CD4-positive, alpha-beta memory T cell (primary cell): ENCODE results near the gene KIAA0319L. TPM values are rescaled to one million over a fixed set of nuclear protein-coding genes. Genes with fewer than 3 reads are reported as not detected.

Source experiments
- CTCF ChIA-PET: fragments of 350-600 bp; sonication (Branson Sonifier 250); formaldehyde crosslinking; loops from one replicate; lab custom pipeline; 2021; ENCODE audit warnings: inconsistent platforms; ENCODE audit not compliant: partially characterized antibody; lab: Charles Lee
- POLR2A ChIA-PET: fragments of 350-600 bp; sonication (Branson Sonifier 250); formaldehyde crosslinking; loops from one replicate; lab custom pipeline; 2021; ENCODE audit not compliant: partially characterized antibody; lab: Charles Lee
- DNase-seq, 5 donors: peaks; one replicate each; pipeline versions ENCODE4 v3.0.0 to v3.0.0-alpha.2; 2020 to 2022; ENCODE audit warnings: mixed read lengths in 1 of 5
- H3K27ac ChIP-seq: one replicate; pipeline ENCODE4 v1.7.0; 2013; ENCODE audit warnings: low read depth, low read length
- H3K27me3 ChIP-seq: 2 replicates; pipeline ENCODE4 v1.7.0; 2013; ENCODE audit warnings: mild to moderate bottlenecking, low read length, moderate library complexity; ENCODE audit not compliant: insufficient read depth
- H3K36me3 ChIP-seq: 2 replicates; pipeline ENCODE4 v1.7.0; 2013; ENCODE audit warnings: mild to moderate bottlenecking, low read length, moderate library complexity; ENCODE audit not compliant: insufficient read depth
- H3K4me1 ChIP-seq: 2 replicates; pipeline ENCODE4 v1.7.0; 2013; ENCODE audit warnings: mild to moderate bottlenecking, low read length, moderate library complexity; ENCODE audit not compliant: insufficient read depth
- H3K4me3 ChIP-seq, 2 donors: one replicate each; pipeline ENCODE4 v1.7.0; 2013; ENCODE audit warnings: low read length in 2 of 2, mild to moderate bottlenecking in 1 of 2
- H3K9me3 ChIP-seq, 2 donors: one replicate each; pipeline ENCODE4 v1.7.0; 2013; ENCODE audit warnings: low read length in 2 of 2, control low read depth in 1 of 2; ENCODE audit not compliant: control insufficient read depth in 1 of 2
- H3K27ac Mint-ChIP-seq, 7 donors: one replicate each; pipeline ENCODE4 v1.8.0; 2020 to 2021; ENCODE audit warnings: mixed read lengths in 7 of 7, mild to moderate bottlenecking in 6 of 7, inconsistent platforms in 3 of 7, moderate library complexity in 3 of 7
- H3K27me3 Mint-ChIP-seq, 2 donors: one replicate each; pipeline ENCODE4 v1.8.0; 2020 to 2021; ENCODE audit warnings: mixed read lengths in 2 of 2
- H3K36me3 Mint-ChIP-seq, 2 donors: one replicate each; pipeline ENCODE4 v1.8.0; 2020 to 2021; ENCODE audit warnings: mixed read lengths in 2 of 2, inconsistent platforms in 1 of 2, mild to moderate bottlenecking in 1 of 2
- H3K4me1 Mint-ChIP-seq, 4 donors: one replicate each; pipeline ENCODE4 v1.8.0; 2020 to 2021; ENCODE audit warnings: mixed read lengths in 4 of 4, mild to moderate bottlenecking in 1 of 4
- H3K4me3 Mint-ChIP-seq, 8 donors: one replicate each; pipeline ENCODE4 v1.8.0; 2020 to 2021; ENCODE audit warnings: mixed read lengths in 8 of 8, mild to moderate bottlenecking in 7 of 8, moderate library complexity in 6 of 8, inconsistent platforms in 3 of 8
- H3K9me3 Mint-ChIP-seq, 8 donors: one replicate each; pipeline ENCODE4 v1.8.0; 2020 to 2021; ENCODE audit warnings: mixed read lengths in 8 of 8, mild to moderate bottlenecking in 5 of 8, inconsistent platforms in 3 of 8, moderate library complexity in 1 of 8
- intact Hi-C: fragments of 100-400 bp; cut with micrococcal nuclease; formaldehyde crosslinking; loops from one replicate; pipeline ENCODE4 v1.15.1; 2023
- polyA plus RNA-seq, 2 donors: library from polyadenylated mRNA; unstranded; fragments of 300-500 nt; fragmentation: Illumina TruSeq; gene quantifications; one replicate each; pipeline ENCODE4 v1.2.3, GENCODE V29; 2021
- total RNA-seq, 2 experiments: library from RNA; stranded (reverse); gene quantifications; one replicate each; pipeline ENCODE4 v1.2.3, GENCODE V29; 2021

Gene KIAA0319L
- total and polyA plus RNA-seq, 4 experiments from 2014 or later = 12.7 to 82.9 (median 54.3) TPM

DNA sequence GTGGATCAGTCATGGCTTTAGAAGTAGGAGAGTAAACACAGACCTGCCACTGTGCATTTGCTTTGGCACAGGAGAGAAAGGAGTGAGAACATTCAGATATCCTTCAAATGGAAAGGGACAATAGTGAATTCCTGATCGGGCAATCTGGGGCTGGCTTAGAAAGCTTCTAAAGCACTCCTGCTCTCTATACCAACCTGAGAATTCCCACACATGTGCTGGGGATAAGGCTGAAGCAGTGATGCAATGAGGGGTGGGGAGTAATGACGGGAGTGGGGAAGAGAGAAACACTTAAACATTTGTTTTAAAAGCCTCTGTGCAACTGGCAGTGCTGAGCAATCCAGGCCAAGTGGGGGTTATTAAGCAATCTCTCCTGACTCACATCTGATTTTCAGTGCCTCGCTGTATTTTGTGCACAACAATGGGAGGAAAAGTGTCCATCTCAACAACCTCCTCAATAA, 108.8 kb downstream of the KIAA0319L start:
- H3K36me3 ChIP-seq = peaks cover 61% of the 10 kb centered on the region
- H3K27ac ChIP-seq = no peak overlapping the region
- H3K4me3 ChIP-seq = no peak overlapping the region
- Mint-ChIP-seq H3K27ac (no peak overlapping the region), H3K36me3 (peaks cover 27 to 32% of the 10 kb centered on the region in 2 donors), H3K9me3 (no peaks in the 10 kb centered on the region), H3K4me3 (no peak overlapping the region), H3K27me3 (no peaks in the 10 kb centered on the region), H3K4me1 (peaks cover 22 to 29% (median 26%) of the 10 kb centered on the region in 4 donors)
- POLR2A ChIA-PET = interaction anchor here (1.6 to 6.7 kb wide), 2 partner anchors 58 to 109 kb away, joined by 3 to 51 read pairs; partner anchors contain the start of gene NCDN
- no peaks in the 10 kb centered on the region for H3K9me3 ChIP-seq
- intact Hi-C loops = no loop called here
- peaks cover 23% of the 10 kb centered on the region for H3K4me1 ChIP-seq
- DNase-seq = no peak
- H3K27me3 ChIP-seq = no peaks in the 10 kb centered on the region
- CTCF ChIA-PET = interaction anchor here (0.6 to 14.3 kb wide), 8 partner anchors 8 to 331 kb away, joined by 3 to 274 read pairs (median 47); no protein-coding TSS in a partner anchor

DNA sequence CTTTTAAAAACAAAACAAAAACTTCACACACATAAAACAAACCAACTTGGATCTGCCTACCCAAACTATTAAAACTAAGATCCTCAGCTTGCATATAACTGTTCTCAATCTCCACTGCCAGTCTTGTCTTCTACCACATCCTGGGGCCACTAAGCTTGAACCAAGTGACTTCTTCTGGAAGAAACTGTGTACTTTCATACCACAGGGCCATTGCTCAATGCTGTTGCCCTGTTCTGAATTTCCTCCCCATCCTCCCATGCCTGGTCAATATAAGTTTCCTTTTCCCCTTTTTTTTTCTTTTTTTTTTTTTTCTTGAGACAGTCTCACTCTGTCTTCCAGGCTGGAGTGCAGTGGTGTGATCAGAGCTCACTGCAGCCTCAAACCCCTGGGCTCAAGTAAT, 109.9 kb downstream of the KIAA0319L start:
- no peaks in the 10 kb centered on the region for H3K27me3 Mint-ChIP-seq
- Histone ChIP-seq H3K27me3 (no peaks in the 10 kb centered on the region), H3K4me1 (peaks cover 13% of the 10 kb centered on the region), H3K27ac (no peak overlapping the region), H3K4me3 (no peak overlapping the region), H3K36me3 (peaks cover 62% of the 10 kb centered on the region), H3K9me3 (no peaks in the 10 kb centered on the region)
- H3K36me3 Mint-ChIP-seq = peaks cover 35 to 40% of the 10 kb centered on the region in 2 donors
- CTCF ChIA-PET = interaction anchor here (1.2 to 14.3 kb wide), 2 partner anchors 66 to 119 kb away, joined by 3 to 274 read pairs; no protein-coding TSS in a partner anchor
- no peaks in the 10 kb centered on the region for H3K9me3 Mint-ChIP-seq
- peaks cover 15 to 26% (median 18%) of the 10 kb centered on the region in 4 donors for H3K4me1 Mint-ChIP-seq
- H3K27ac Mint-ChIP-seq = no peak overlapping the region
- no peak overlapping the region for H3K4me3 Mint-ChIP-seq
- no peak for DNase-seq
- intact Hi-C loops = no loop called here
- POLR2A ChIA-PET = interaction anchor here (1.2 kb wide), 1 partner anchor 118 kb away, joined by 3 read pairs; no protein-coding TSS in a partner anchor

DNA sequence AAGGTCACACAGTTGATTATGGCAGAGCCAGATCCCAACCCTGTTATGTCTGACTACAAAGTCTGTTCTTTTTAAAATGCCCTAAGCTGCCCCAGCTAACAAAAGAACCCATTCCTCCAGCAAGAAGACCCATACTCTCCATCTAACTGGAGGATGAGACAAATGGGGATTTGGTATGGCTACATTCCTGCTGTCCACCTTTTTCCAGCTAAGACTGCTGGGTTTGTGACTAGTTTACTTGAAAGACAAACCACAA, 112.8 kb downstream of the KIAA0319L start:
- H3K36me3 Mint-ChIP-seq = peaks cover 35 to 48% of the 10 kb centered on the region in 2 donors
- peak overlapping the region in 1 of 7 donors; percentile 8 for H3K27ac Mint-ChIP-seq
- ChIA-PET POLR2A (interaction anchor here (1.5 kb wide), 1 partner anchor 113 kb away, joined by 5 read pairs; the partner anchor contains the start of genes KIAA0319L and NCDN), CTCF (interaction anchor here (1.2 to 14.3 kb wide), 3 partner anchors 9 to 283 kb away, joined by 3 to 274 read pairs (median 4); no protein-coding TSS in a partner anchor)
- H3K4me1 Mint-ChIP-seq = peaks cover 0 to 11% (median 5%) of the 10 kb centered on the region in 4 donors
- Histone ChIP-seq H3K36me3 (peaks cover 79% of the 10 kb centered on the region), H3K27ac (no peak overlapping the region), H3K27me3 (no peaks in the 10 kb centered on the region), H3K4me3 (no peak overlapping the region), H3K9me3 (no peaks in the 10 kb centered on the region), H3K4me1 (no peaks in the 10 kb centered on the region)
- H3K27me3 Mint-ChIP-seq = no peaks in the 10 kb centered on the region
- H3K4me3 Mint-ChIP-seq = no peak overlapping the region
- intact Hi-C loops = no loop called here
- H3K9me3 Mint-ChIP-seq = no peaks in the 10 kb centered on the region
- DNase-seq = no peak

DNA sequence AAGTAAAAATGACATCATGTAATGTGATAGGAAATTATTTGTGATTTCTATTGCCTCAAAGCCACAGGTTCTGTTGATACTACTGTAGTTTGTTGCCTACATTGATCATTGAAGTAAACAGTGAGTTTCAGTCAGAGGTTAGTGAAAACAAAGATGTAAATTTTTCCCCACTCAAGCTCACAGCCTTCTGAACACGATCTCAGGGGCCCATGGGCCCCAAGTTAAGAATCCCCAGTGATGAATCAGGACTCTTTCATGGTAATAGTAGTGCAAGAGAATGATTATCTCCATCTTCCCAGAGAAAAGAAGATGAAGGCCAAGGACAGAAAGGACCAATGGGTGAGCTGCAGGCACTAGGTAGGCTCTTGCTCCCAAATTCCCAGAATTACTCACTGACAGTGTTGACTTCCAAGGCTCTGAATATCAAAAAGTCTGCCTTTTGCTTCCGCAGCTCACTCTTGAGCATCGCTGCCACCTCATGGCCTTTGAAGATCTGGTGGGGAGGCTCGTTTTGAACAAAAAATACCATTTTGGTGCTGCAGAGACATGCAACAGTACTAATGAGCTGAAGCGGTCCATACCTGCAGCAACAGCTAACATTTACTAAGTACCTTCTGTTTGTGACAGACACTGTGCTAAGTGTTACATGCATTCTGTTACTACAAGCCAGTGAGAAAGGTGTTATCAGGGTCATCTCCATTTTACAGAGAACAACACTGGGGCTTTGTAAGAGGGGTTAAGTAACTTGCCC, 113.3 kb downstream of the KIAA0319L start:
- H3K27ac Mint-ChIP-seq = peak overlapping the region in 3 of 7 donors; percentile 7 to 52 (median 22)
- no peaks in the 10 kb centered on the region for H3K9me3 ChIP-seq
- no peaks in the 10 kb centered on the region for H3K4me1 ChIP-seq
- no peak overlapping the region for H3K4me3 ChIP-seq
- H3K27me3 ChIP-seq = no peaks in the 10 kb centered on the region
- H3K36me3 Mint-ChIP-seq = peaks cover 38 to 48% of the 10 kb centered on the region in 2 donors
- H3K9me3 Mint-ChIP-seq = no peaks in the 10 kb centered on the region
- ChIA-PET POLR2A (no interaction called here), CTCF (interaction anchor here (1.2 to 14.3 kb wide), 5 partner anchors 7 to 284 kb away, joined by 3 to 274 read pairs (median 4); no protein-coding TSS in a partner anchor)
- H3K27me3 Mint-ChIP-seq = no peaks in the 10 kb centered on the region
- intact Hi-C loops = no loop called here
- H3K4me1 Mint-ChIP-seq = peaks cover 0 to 11% (median 5%) of the 10 kb centered on the region in 4 donors
- DNase-seq = no peak
- H3K27ac ChIP-seq = no peak overlapping the region
- no peak overlapping the region for H3K4me3 Mint-ChIP-seq
- H3K36me3 ChIP-seq = peaks cover 81% of the 10 kb centered on the region

DNA sequence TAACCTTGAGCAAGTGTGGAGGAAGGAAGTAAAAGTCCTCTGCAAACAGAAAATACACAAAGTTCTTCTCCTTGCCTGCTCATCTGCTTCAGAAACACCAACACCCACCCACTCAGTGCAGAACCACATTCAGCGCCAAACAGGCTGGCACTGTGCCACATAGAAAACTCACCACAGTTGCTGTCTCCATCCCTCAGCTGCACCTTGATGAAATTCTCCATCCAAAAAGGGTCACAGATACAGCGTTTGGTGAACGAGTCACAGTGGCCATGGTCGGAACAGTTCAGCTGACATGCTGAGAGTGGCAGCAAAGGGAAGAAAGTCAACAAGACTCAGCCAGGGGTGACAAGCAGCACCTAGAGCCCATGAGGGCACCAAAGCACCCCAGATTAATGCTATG, 114.5 kb downstream of the KIAA0319L start:
- no peaks in the 10 kb centered on the region for H3K27me3 ChIP-seq
- CTCF ChIA-PET = interaction anchor here (8.3 to 14.3 kb wide), 2 partner anchors 8 to 124 kb away, joined by 52 to 274 read pairs; no protein-coding TSS in a partner anchor
- H3K4me1 Mint-ChIP-seq = peaks cover 4 to 11% (median 6%) of the 10 kb centered on the region in 4 donors
- no peaks in the 10 kb centered on the region for H3K9me3 ChIP-seq
- H3K36me3 ChIP-seq = peaks cover 71% of the 10 kb centered on the region
- no peak for DNase-seq
- no peaks in the 10 kb centered on the region for H3K27me3 Mint-ChIP-seq
- H3K4me1 ChIP-seq = no peaks in the 10 kb centered on the region
- intact Hi-C loops = no loop called here
- peak overlapping the region in 6 of 7 donors; percentile 15 to 88 (median 64) for H3K27ac Mint-ChIP-seq
- H3K36me3 Mint-ChIP-seq = peaks cover 44 to 45% of the 10 kb centered on the region in 2 donors
- POLR2A ChIA-PET = no interaction called here
- peak overlapping the region in 4 of 8 donors; percentile 42 to 61 (median 56) for H3K4me3 Mint-ChIP-seq
- H3K27ac ChIP-seq = no peak overlapping the region
- no peak overlapping the region for H3K4me3 ChIP-seq
- no peaks in the 10 kb centered on the region for H3K9me3 Mint-ChIP-seq

DNA sequence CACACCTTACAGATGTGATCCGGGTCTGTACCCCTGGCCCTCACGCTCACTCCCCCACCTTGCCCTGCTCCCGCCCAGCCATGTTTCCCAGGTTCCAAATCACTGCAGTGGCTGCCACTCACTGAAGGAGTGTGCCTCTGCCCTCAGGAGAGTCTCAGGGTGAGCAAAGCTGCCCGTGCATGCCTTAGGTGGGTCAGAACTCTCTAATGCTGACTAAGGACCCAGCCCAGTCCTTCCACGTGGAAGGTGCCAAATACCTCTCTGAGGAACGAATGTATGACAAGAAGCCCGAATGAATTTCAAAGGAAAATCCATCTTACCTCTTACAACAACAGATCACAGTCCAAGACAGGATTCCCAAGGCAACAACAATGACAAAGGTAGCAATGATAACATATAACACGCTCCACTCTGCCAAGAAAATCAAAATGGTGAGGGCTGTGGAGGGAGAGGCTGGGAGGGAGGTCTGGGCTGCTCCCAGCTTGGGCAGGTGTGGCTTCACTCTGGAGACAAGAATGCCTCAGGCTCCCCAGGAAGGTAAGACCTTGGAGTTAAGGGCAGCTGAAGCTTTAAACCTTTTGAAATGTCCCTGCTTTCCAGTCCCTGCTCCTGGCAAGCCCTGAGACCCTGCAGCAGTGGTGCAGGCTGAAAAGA, 115.2 kb downstream of the KIAA0319L start:
- ChIA-PET POLR2A (no interaction called here), CTCF (interaction anchor here (8.3 to 14.3 kb wide), 2 partner anchors 9 to 125 kb away, joined by 52 to 274 read pairs; no protein-coding TSS in a partner anchor)
- DNase-seq = no peak
- no peak overlapping the region for H3K4me3 Mint-ChIP-seq
- Histone ChIP-seq H3K27ac (no peak overlapping the region), H3K9me3 (no peaks in the 10 kb centered on the region), H3K36me3 (peaks cover 69% of the 10 kb centered on the region), H3K4me1 (no peaks in the 10 kb centered on the region), H3K4me3 (no peak overlapping the region), H3K27me3 (no peaks in the 10 kb centered on the region)
- peak overlapping the region in 3 of 7 donors; percentile 1 to 77 (median 35) for H3K27ac Mint-ChIP-seq
- peaks cover 50 to 51% of the 10 kb centered on the region in 2 donors for H3K36me3 Mint-ChIP-seq
- H3K27me3 Mint-ChIP-seq = no peaks in the 10 kb centered on the region
- peaks cover 4 to 11% (median 7%) of the 10 kb centered on the region in 4 donors for H3K4me1 Mint-ChIP-seq
- no peaks in the 10 kb centered on the region for H3K9me3 Mint-ChIP-seq
- intact Hi-C loops = no loop called here
